ENCODE data around the gene UBE4B. TPM values are rescaled to one million over a fixed set of nuclear protein-coding genes. Genes with fewer than 3 reads are reported as not detected.
A peak's percentile ranks its signal among the peaks of the same experiment; 100 is the strongest.

UBE4B gene
- 10 to 100 TPM; 27.0 to 53.8 (median 40.8) TPM for total RNA-seq
- polyA plus RNA-seq: 10 to 100 TPM in 2 of 3 donors, 1 to 10 TPM in 1; 8.8 to 12.7 (median 11.7) TPM
- long read RNA-seq, donor 1, partial matches to known transcripts: 6 of 7 reads
- long read RNA-seq, donor 1, other reads (novel, unspliced or antisense): 0 of 7 reads
- long read RNA-seq, donor 2, full-length matches to known transcripts: 1 of 9 reads
- long read RNA-seq, donor 2, partial matches to known transcripts: 8 of 9 reads
- long read RNA-seq, donor 2, other reads (novel, unspliced or antisense): 0 of 9 reads

- TF ChIP-seq POLR2AphosphoS5 (IDR thresholded peaks at IDR 0.05) (peak; percentile 81 to 88 (median 82)), POLR2A (IDR thresholded peaks at IDR 0.05) (peak in 1 of 3 donors; percentile 22)
- TF ChIP-seq, protein P1, sequence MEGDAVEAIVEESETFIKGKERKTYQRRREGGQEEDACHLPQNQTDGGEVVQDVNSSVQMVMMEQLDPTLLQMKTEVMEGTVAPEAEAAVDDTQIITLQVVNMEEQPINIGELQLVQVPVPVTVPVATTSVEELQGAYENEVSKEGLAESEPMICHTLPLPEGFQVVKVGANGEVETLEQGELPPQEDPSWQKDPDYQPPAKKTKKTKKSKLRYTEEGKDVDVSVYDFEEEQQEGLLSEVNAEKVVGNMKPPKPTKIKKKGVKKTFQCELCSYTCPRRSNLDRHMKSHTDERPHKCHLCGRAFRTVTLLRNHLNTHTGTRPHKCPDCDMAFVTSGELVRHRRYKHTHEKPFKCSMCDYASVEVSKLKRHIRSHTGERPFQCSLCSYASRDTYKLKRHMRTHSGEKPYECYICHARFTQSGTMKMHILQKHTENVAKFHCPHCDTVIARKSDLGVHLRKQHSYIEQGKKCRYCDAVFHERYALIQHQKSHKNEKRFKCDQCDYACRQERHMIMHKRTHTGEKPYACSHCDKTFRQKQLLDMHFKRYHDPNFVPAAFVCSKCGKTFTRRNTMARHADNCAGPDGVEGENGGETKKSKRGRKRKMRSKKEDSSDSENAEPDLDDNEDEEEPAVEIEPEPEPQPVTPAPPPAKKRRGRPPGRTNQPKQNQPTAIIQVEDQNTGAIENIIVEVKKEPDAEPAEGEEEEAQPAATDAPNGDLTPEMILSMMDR (IDR thresholded peaks at IDR 0.05 in 8 of 11, conservative IDR thresholded peaks at IDR 0.05 in 3 of 11): peak; percentile 77 to 99 (median 97)
- H3K27me3 ChIP-seq (replicated peaks in 1 of 7): no peaks in the 10 kb centered on the region
- peaks cover 0 to 19% (median 12%) of the 10 kb centered on the region in 6 donors for H3K36me3 ChIP-seq
- intact Hi-C loops (cut with DNase I; ENCODE audit: low total_unique reads): loop anchor here (5.0 to 10.0 kb wide), 2 partner anchors 88 to 155 kb away; partner anchors contain the start of genes LZIC and NMNAT1
- peak within 1 kb of the TSS; percentile 67 to 99 (median 96) for H3K4me3 ChIP-seq
- peaks cover 19 to 65% (median 37%) of the 10 kb centered on the region in 6 donors for H3K4me1 ChIP-seq
- peak within 1 kb of the TSS; percentile 79 to 98 (median 96) for H3K27ac ChIP-seq
- 0 to 1% (median 0%) methylated on average over 18 to 73 of the region's 73 CpGs for WGBS, 5 donors
- H3K9me3 ChIP-seq: no peaks in the 10 kb centered on the region
- peak; percentile 100 for DNase-seq
Measured at GRCh38 chr1:10032590-10033358, at the start of gene UBE4B. Gene UBE4B, plus strand, starts transcription at chr1:10032958. Its CDS starts 713 bp downstream, at chr1:10033671.

GRCh38 chr1:9984253-9984652 lies 48.5 kb upstream of the UBE4B start:
- no peaks in the 10 kb centered on the region for H3K9me3 ChIP-seq
- WGBS, 5 donors: 88 to 94% (median 91%) methylated on average over 5 of the region's 5 CpGs
- no peak overlapping the region for H3K4me3 ChIP-seq
- TF ChIP-seq POLR2AphosphoS5 (IDR thresholded peaks at IDR 0.05): no peak
- no peak for TF ChIP-seq POLR2A (IDR thresholded peaks at IDR 0.05)
- TF ChIP-seq, protein P1 (IDR thresholded peaks at IDR 0.05 in 8 of 11, conservative IDR thresholded peaks at IDR 0.05 in 3 of 11): no peak
- DNase-seq: no peak
- peak overlapping the region in 1 of 8 donors; percentile 11 for H3K27ac ChIP-seq
- no peaks in the 10 kb centered on the region for H3K27me3 ChIP-seq (replicated peaks in 1 of 7)
- peaks cover 0 to 5% (median 0%) of the 10 kb centered on the region in 6 donors for H3K4me1 ChIP-seq
- intact Hi-C loops (cut with DNase I; ENCODE audit: low total_unique reads): no loop called here
- peaks cover 0 to 66% (median 24%) of the 10 kb centered on the region in 6 donors for H3K36me3 ChIP-seq

DNA sequence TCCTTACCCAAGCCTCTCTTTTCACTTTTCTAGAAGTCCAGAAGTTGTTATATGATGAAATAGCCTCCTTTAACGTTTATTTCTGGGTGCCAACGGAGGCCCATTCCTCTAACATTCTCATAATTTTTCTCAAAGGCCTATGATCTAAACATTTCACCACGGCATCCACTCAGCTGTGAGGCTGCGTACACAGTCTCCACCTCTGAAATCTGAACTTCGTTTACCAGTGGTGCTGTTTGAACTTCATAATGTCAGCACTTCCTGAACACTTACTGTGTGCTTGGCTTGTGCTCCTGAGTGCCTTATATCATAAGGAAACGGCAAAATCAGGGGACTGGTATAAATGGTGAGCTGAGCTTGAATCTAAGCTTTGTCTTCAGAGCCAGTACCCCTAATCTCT lies 47.8 kb upstream of the UBE4B start:
- intact Hi-C loops (cut with DNase I; ENCODE audit: low total_unique reads): no loop called here
- peaks cover 0 to 12% (median 6%) of the 10 kb centered on the region in 6 donors for H3K4me1 ChIP-seq
- peaks cover 0 to 62% (median 24%) of the 10 kb centered on the region in 6 donors for H3K36me3 ChIP-seq
- DNase-seq: no peak
- TF ChIP-seq POLR2A (IDR thresholded peaks at IDR 0.05) (no peak), POLR2AphosphoS5 (IDR thresholded peaks at IDR 0.05) (no peak)
- TF ChIP-seq, protein P1 (IDR thresholded peaks at IDR 0.05 in 8 of 11, conservative IDR thresholded peaks at IDR 0.05 in 3 of 11): no peak
- no peaks in the 10 kb centered on the region for H3K9me3 ChIP-seq
- H3K27me3 ChIP-seq (replicated peaks in 1 of 7): no peaks in the 10 kb centered on the region
- no peak overlapping the region for H3K4me3 ChIP-seq
- peak overlapping the region in 1 of 8 donors; percentile 0 for H3K27ac ChIP-seq
- WGBS, 5 donors: 56 to 66% (median 61%) methylated on average over 6 of the region's 6 CpGs

Data from spleen (tissue), 13 donors.